GM12878 (cell line): ENCODE results near the gene FOXK1. TPM values are rescaled to one million over a fixed set of nuclear protein-coding genes. Genes with fewer than 3 reads are reported as not detected.

Source experiments
- ATAC-seq: fragments of 200-7000 bp; cut with Tn5 transposase; 3 replicates; pipeline ENCODE4 v1.9.1; 2020; ENCODE audit warnings: mild to moderate bottlenecking, moderate library complexity
- BruUV-seq: library from RNA; stranded (reverse); fragments of 400-500 nt; replicated peaks from 2 replicates; lab custom pipeline; 2021; lab: Mats Ljungman, UMichigan
- CTCF ChIA-PET: fragments of 300-600 bp; sonication (Branson Sonifier 250); formaldehyde crosslinking; extraction: SDS; loops from one replicate; lab custom pipeline; 2021; ENCODE audit warnings: inconsistent platforms; lab: Yijun Ruan, JAX
- POLR2A ChIA-PET: fragments of 350-600 bp; formaldehyde crosslinking; extraction: SDS; loops from one replicate; lab custom pipeline; 2021; ENCODE audit warnings: inconsistent platforms; lab: Charles Lee
- RAD21 ChIA-PET: fragments of 300-600 bp; sonication (Branson Sonifier 250); formaldehyde crosslinking; loops from one replicate; lab custom pipeline; 2023; ENCODE audit warnings: antibody characterized with exemption; ENCODE audit not compliant: unreplicated experiment; lab: Charles Lee
- SMC1A ChIA-PET: fragments of 300-600 bp; sonication (Branson Sonifier 250); formaldehyde crosslinking; loops from one replicate; lab custom pipeline; 2023; ENCODE audit not compliant: unreplicated experiment, uncharacterized antibody; lab: Charles Lee
- DNase-seq: peaks from one replicate; pipeline ENCODE4 v3.0.0-alpha.2; 2011; ENCODE audit warnings: low read depth, low spot score
- FAIRE-seq: peaks from 3 replicates; lab custom pipeline; 2011; peaks lifted over from hg19 to GRCh38; lab: Jason Lieb, UNC
- H2AFZ ChIP-seq: 2 replicates; pipeline ENCODE4 v1.6.0; 2011; ENCODE audit warnings: low read depth, low read length, control low read depth; ENCODE audit not compliant: control insufficient read depth
- H3K27ac ChIP-seq: 2 replicates; pipeline ENCODE4 v1.5.1; 2011; ENCODE audit warnings: control low read depth; ENCODE audit not compliant: control insufficient read depth, insufficient read depth
- H3K27me3 ChIP-seq, 2 experiments: replicated peaks in 1 of 2; 2 replicates each; pipeline versions ENCODE4 v1.6.0 to v1.6.1; 2011; ENCODE audit warnings: low read length in 1 of 2; ENCODE audit not compliant: control insufficient read depth in 2 of 2, insufficient read depth in 2 of 2
- H3K36me3 ChIP-seq, 2 experiments: 2 replicates each; pipeline ENCODE4 v1.5.1; 2011; ENCODE audit warnings: low read length in 1 of 2; ENCODE audit not compliant: control insufficient read depth in 2 of 2, insufficient read depth in 2 of 2
- H3K4me1 ChIP-seq: 2 replicates; pipeline ENCODE4 v1.6.1; 2011; ENCODE audit warnings: mild to moderate bottlenecking, low read length, moderate library complexity, mixed read lengths; ENCODE audit not compliant: control insufficient read depth, insufficient read depth
- H3K4me2 ChIP-seq: 2 replicates; pipeline ENCODE4 v1.6.0; 2011; ENCODE audit warnings: control low read depth; ENCODE audit not compliant: control insufficient read depth, insufficient read depth
- H3K4me3 ChIP-seq: fragments of 200-600 bp; sonication (generic); 2 replicates; pipeline ENCODE4 v1.5.1; 2016
- H3K79me2 ChIP-seq: 2 replicates; pipeline ENCODE4 v1.6.0; 2011; ENCODE audit warnings: low read length; ENCODE audit not compliant: control insufficient read depth, insufficient read depth
- H3K9ac ChIP-seq: 2 replicates; pipeline ENCODE4 v1.8.0; 2011; ENCODE audit warnings: low read length, control low read depth, mixed read lengths; ENCODE audit not compliant: control insufficient read depth, insufficient read depth
- H3K9me3 ChIP-seq: replicated peaks from 3 replicates; pipeline ENCODE4 v1.5.1; 2011; ENCODE audit warnings: mild to moderate bottlenecking, low read length; ENCODE audit not compliant: control insufficient read depth, insufficient read depth
- H4K20me1 ChIP-seq: 2 replicates; pipeline ENCODE4 v1.6.0; 2011; ENCODE audit not compliant: control insufficient read depth, insufficient read depth
- ASH2L ChIP-seq: fragments of 300-600, 200-600 bp; sonication (generic); IDR thresholded peaks from 2 replicates; pipeline ENCODE4 v1.6.1; 2017; ENCODE audit warnings: low read depth, mild to moderate bottlenecking, borderline replicate concordance
- MYC ChIP-seq: IDR thresholded peaks from 2 replicates; pipeline ENCODE4 v1.6.1; 2011; ENCODE audit warnings: mild to moderate bottlenecking, low read length, moderate library complexity, inconsistent platforms; ENCODE audit not compliant: insufficient read depth, insufficient replicate concordance, insufficient read length, severe bottlenecking
- RAD21 ChIP-seq: IDR thresholded peaks from 2 replicates; pipeline ENCODE4 v1.6.1; 2011; ENCODE audit warnings: mild to moderate bottlenecking, low read depth, low read length, moderate library complexity; ENCODE audit not compliant: insufficient read depth
- SMAD1 ChIP-seq: fragments of 450-650 bp; IDR thresholded peaks from 2 replicates; pipeline ENCODE4 v1.6.1; 2018; ENCODE audit warnings: mild to moderate bottlenecking, low read depth; ENCODE audit not compliant: partially characterized antibody
- SUZ12 ChIP-seq: fragments of 200-600 bp; sonication (generic); IDR thresholded peaks from one replicate; pipeline ENCODE4 v1.6.1; 2018; ENCODE audit warnings: antibody characterized with exemption, mild to moderate bottlenecking; ENCODE audit not compliant: unreplicated experiment
- ZBTB40 ChIP-seq: fragments of 450-650 bp; IDR thresholded peaks from 2 replicates; pipeline ENCODE4 v1.6.1; 2016; ENCODE audit warnings: mild to moderate bottlenecking, moderate library complexity, borderline replicate concordance
- ZSCAN29 ChIP-seq: fragments of 450-650 bp; IDR thresholded peaks from 2 replicates; pipeline ENCODE4 v1.6.1; 2017; ENCODE audit warnings: mild to moderate bottlenecking, moderate library complexity
- WGBS: methylation state at CpG from one replicate; pipeline ENCODE4 v1.1.6; 2016; ENCODE audit warnings: low lambda C conversion rate; ENCODE audit not compliant: insufficient replicate concordance, insufficient coverage; ENCODE audit errors: missing lambda C conversion rate; 5-methylcytosine and 5-hydroxymethylcytosine counted together
- in situ Hi-C: fragments of 300-500 bp; cut with MboI; formaldehyde crosslinking; loops from 9 replicates; pipeline ENCODE4 v1.14.3; 2018; ENCODE audit warnings: mixed read lengths
- intact Hi-C: fragments of 100-400 bp; cut with micrococcal nuclease; formaldehyde crosslinking; loops from one replicate; pipeline ENCODE4 v1.14.2; 2022; ENCODE audit not compliant: unreplicated experiment
- polyA plus RNA-seq, 11 experiments: library from polyadenylated mRNA; depleted of rRNA in 4 of 11; unstranded in 6 of 11; stranded (reverse) in 5 of 11; fragments of >200 nt; fragmentation: Nextera tagmentation in 4 of 11; fragmentation: Illumina TruSeq in 1 of 11; extraction: Ambion mirVana in 4 of 11; extraction: Trizol in 1 of 11; gene quantifications; 1 replicate in 1 of 11; 2 replicates in 10 of 11; pipeline versions ENCODE4 v1.2.1 to v1.2.3, GENCODE V29; 2011 to 2016; ENCODE audit warnings: inconsistent platforms in 2 of 11, missing spikeins in 2 of 11, low read depth in 1 of 11
- total RNA-seq, 4 experiments: library from RNA; depleted of rRNA in 3 of 4; stranded (reverse); fragments of >200 nt in 3 of 4; fragmentation: Illumina TruSeq in 1 of 4; extraction: Trizol in 1 of 4; gene quantifications; 2 replicates each; pipeline versions ENCODE4 v1.2.1 to v1.2.3, GENCODE V29; 2013 to 2021
- TF ChIP-seq, protein P1 (sequence below): IDR thresholded peaks from 2 replicates; pipeline ENCODE4 v1.6.1; 2011; ENCODE audit warnings: borderline replicate concordance, low read depth, mild to moderate bottlenecking, moderate library complexity, mixed read lengths, low read length; ENCODE audit not compliant: insufficient read depth; ENCODE audit errors: extremely low read length
- TF ChIP-seq, protein P2 (sequence below): fragments of 450-650 bp; formaldehyde crosslinking; IDR thresholded peaks from 2 replicates; pipeline ENCODE4 v1.4.0; 2020; ENCODE audit warnings: mild to moderate bottlenecking, moderate library complexity
- TF ChIP-seq, protein P3 (sequence below): fragments of 450-650 bp; IDR thresholded peaks from 2 replicates; pipeline ENCODE4 v1.6.1; 2017; ENCODE audit warnings: mild to moderate bottlenecking, low read depth, inconsistent platforms; ENCODE audit not compliant: poor library complexity, severe bottlenecking
- TF ChIP-seq, protein P4 (sequence below): fragments of 450-650 bp; IDR thresholded peaks from 2 replicates; pipeline ENCODE4 v1.6.1; 2014; ENCODE audit warnings: mild to moderate bottlenecking

Gene FOXK1
- total and polyA plus RNA-seq, 10 of the 15 experiments (the other 5 are each of a cell fraction or from before 2014, with no cell fraction given): 0.24 to 31.8 (median 4.5) TPM

GRCh38 chr7:4661871-4662270 lies 20.2 kb upstream of the FOXK1 start:
- Histone ChIP-seq H3K9me3 (peaks cover 3% of the 10 kb centered on the region; the same call in 1 of the 3 replicates), H3K27me3 (no peaks in the 10 kb centered on the region), H2AFZ (no peak overlapping the region), H3K4me1 (no peaks in the 10 kb centered on the region), H4K20me1 (no peaks in the 10 kb centered on the region)
- in situ Hi-C loops (no loop called here), intact Hi-C loops (no loop called here)
- CTCF ChIA-PET: no interaction called here
- FAIRE-seq (no peak), ATAC-seq (no peak)
- no TSS peak for BruUV-seq
- TF ChIP-seq, protein P1, sequence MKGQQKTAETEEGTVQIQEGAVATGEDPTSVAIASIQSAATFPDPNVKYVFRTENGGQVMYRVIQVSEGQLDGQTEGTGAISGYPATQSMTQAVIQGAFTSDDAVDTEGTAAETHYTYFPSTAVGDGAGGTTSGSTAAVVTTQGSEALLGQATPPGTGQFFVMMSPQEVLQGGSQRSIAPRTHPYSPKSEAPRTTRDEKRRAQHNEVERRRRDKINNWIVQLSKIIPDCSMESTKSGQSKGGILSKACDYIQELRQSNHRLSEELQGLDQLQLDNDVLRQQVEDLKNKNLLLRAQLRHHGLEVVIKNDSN: no peak
- TF ChIP-seq, protein P2, sequence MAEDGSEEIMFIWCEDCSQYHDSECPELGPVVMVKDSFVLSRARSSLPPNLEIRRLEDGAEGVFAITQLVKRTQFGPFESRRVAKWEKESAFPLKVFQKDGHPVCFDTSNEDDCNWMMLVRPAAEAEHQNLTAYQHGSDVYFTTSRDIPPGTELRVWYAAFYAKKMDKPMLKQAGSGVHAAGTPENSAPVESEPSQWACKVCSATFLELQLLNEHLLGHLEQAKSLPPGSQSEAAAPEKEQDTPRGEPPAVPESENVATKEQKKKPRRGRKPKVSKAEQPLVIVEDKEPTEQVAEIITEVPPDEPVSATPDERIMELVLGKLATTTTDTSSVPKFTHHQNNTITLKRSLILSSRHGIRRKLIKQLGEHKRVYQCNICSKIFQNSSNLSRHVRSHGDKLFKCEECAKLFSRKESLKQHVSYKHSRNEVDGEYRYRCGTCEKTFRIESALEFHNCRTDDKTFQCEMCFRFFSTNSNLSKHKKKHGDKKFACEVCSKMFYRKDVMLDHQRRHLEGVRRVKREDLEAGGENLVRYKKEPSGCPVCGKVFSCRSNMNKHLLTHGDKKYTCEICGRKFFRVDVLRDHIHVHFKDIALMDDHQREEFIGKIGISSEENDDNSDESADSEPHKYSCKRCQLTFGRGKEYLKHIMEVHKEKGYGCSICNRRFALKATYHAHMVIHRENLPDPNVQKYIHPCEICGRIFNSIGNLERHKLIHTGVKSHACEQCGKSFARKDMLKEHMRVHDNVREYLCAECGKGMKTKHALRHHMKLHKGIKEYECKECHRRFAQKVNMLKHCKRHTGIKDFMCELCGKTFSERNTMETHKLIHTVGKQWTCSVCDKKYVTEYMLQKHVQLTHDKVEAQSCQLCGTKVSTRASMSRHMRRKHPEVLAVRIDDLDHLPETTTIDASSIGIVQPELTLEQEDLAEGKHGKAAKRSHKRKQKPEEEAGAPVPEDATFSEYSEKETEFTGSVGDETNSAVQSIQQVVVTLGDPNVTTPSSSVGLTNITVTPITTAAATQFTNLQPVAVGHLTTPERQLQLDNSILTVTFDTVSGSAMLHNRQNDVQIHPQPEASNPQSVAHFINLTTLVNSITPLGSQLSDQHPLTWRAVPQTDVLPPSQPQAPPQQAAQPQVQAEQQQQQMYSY (CRISPR knock-in tag): no peak
- TF ChIP-seq SMAD1 (no peak), SUZ12 (no peak), RAD21 (no peak), ASH2L (no peak), ZSCAN29 (no peak), ZBTB40 (no peak), MYC (no peak)
- TF ChIP-seq, protein P3, sequence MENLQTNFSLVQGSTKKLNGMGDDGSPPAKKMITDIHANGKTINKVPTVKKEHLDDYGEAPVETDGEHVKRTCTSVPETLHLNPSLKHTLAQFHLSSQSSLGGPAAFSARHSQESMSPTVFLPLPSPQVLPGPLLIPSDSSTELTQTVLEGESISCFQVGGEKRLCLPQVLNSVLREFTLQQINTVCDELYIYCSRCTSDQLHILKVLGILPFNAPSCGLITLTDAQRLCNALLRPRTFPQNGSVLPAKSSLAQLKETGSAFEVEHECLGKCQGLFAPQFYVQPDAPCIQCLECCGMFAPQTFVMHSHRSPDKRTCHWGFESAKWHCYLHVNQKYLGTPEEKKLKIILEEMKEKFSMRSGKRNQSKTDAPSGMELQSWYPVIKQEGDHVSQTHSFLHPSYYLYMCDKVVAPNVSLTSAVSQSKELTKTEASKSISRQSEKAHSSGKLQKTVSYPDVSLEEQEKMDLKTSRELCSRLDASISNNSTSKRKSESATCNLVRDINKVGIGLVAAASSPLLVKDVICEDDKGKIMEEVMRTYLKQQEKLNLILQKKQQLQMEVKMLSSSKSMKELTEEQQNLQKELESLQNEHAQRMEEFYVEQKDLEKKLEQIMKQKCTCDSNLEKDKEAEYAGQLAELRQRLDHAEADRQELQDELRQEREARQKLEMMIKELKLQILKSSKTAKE: no peak
- TF ChIP-seq, protein P4, sequence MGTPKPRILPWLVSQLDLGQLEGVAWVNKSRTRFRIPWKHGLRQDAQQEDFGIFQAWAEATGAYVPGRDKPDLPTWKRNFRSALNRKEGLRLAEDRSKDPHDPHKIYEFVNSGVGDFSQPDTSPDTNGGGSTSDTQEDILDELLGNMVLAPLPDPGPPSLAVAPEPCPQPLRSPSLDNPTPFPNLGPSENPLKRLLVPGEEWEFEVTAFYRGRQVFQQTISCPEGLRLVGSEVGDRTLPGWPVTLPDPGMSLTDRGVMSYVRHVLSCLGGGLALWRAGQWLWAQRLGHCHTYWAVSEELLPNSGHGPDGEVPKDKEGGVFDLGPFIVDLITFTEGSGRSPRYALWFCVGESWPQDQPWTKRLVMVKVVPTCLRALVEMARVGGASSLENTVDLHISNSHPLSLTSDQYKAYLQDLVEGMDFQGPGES: no peak
- TF ChIP-seq, all 136 proteins: peak for 0
- ChIA-PET POLR2A (interaction anchor here (0.6 to 0.7 kb wide), 3 partner anchors 17 to 406 kb away, joined by 4 to 5 read pairs (median 5); no protein-coding TSS in a partner anchor), RAD21 (no interaction called here), SMC1A (no interaction called here)
- Histone ChIP-seq H3K27ac (no peak overlapping the region), H3K36me3 (no peaks in the 10 kb centered on the region), H3K4me3 (no peak overlapping the region), H3K9ac (no peak overlapping the region), H3K4me2 (no peak overlapping the region), H3K79me2 (no peaks in the 10 kb centered on the region)
- no peak for DNase-seq
- WGBS: 46% methylated on average over 8 of the region's 8 CpGs
